ENCODE data around the gene ATP6V1E1. TPM values are rescaled to one million over a fixed set of nuclear protein-coding genes. Genes with fewer than 3 reads are reported as not detected.
"Not testable (repeated sequence)": the region's sequence is repeated elsewhere in the genome, so short reads cannot be mapped to it uniquely, and the experiment has no call there.

The ATP6V1E1 gene
- 10 to 100 TPM; 74.5 to 75.5 TPM for total RNA-seq

DNA sequence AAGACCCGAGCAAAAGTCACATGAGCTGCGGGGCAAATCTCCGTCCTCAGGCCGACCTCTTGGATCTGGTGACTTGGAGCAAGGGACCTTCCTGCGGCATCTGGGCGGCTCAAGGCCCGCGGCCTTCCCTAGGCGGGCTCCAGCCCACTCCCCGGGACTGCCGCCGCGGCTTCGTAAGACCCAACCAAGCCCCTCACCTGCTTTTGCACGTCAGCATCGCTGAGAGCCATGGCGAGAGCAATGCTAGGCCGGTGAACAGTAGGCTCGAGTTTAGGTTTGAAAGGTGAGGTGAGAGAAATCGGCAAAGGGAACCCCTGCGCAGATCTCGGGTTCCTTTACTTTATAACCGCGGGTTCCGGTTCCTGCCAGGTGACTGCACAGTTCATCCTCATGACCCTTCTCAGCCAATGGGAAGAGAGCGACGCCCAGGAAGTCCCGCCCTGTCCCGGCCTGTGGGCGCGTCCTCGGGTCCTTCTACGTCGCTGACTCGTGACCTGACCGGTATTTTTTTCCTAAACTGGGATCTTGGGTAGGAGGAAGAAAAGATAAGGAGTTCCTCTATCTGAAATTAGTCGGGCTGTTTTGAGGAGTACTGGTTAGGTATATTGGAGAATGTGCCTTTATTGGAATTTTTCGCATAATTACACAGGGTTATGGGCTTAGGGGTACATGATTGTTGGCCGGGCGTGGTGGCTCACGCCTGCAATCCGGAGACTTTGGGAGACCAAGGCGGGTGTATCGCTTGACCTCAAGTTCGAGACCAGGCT, at the start of gene ATP6V1E1:
Gene ATP6V1E1, minus strand, starts transcription at position 344 of the 767 bp plus-strand sequence. Its CDS starts 114 bp downstream, at position 230.
- H3K9me3 Mint-ChIP-seq = no peaks in the 10 kb centered on the region
- CTCF ChIA-PET = no interaction called here
- intact Hi-C loops (cut with micrococcal nuclease) = loop anchor here (1.0 to 5.0 kb wide), 5 partner anchors 10 to 470 kb away; partner anchors contain the start of genes BCL2L13, BID, HDHD5 and PEX26

DNA sequence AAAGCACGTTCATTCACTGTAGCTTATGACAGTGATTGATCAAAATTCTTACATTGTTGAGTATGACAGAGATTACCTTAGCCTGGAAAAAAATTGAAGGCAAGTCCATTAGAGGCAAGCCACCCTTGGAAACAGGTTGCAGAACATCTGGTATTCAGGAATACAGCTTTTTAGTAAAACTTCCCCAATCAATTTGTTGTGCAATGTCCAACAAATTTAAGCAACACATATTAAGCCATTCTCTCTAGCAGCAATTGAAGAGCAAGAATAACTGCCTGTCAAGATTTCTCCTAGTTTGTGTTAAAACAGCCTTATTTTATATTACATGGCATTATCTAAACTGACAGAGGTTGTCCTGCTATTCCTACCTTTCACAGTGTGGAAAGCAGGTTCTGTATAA, 47.0 kb upstream of the ATP6V1E1 start:
- Mint-ChIP-seq H3K4me3 (no peak overlapping the region), H3K36me3 (ENCODE audit: low read depth) (peaks cover 4% of the 10 kb centered on the region), H3K27ac (no peak overlapping the region), H3K9me3 (no peaks in the 10 kb centered on the region), H3K4me1 (ENCODE audit: low read depth) (peaks cover 27% of the 10 kb centered on the region), H3K27me3 (ENCODE audit: low read depth) (no peaks in the 10 kb centered on the region)
- CTCF ChIA-PET = interaction anchor here (1.1 kb wide), 1 partner anchor 13 kb away, joined by 3 read pairs; no protein-coding TSS in a partner anchor
- intact Hi-C loops (cut with micrococcal nuclease) = no loop called here
- no peak for DNase-seq

More for the DNA sequence above, at the start of gene ATP6V1E1:
- Mint-ChIP-seq H3K27me3 (ENCODE audit: low read depth) (no peaks in the 10 kb centered on the region), H3K27ac (peak within 1 kb of the TSS; percentile 92), H3K4me3 (peak within 1 kb of the TSS; percentile 98), H3K36me3 (ENCODE audit: low read depth) (peaks cover 5% of the 10 kb centered on the region), H3K4me1 (ENCODE audit: low read depth) (peaks cover 25% of the 10 kb centered on the region)
- DNase-seq = peak; percentile 98

DNA sequence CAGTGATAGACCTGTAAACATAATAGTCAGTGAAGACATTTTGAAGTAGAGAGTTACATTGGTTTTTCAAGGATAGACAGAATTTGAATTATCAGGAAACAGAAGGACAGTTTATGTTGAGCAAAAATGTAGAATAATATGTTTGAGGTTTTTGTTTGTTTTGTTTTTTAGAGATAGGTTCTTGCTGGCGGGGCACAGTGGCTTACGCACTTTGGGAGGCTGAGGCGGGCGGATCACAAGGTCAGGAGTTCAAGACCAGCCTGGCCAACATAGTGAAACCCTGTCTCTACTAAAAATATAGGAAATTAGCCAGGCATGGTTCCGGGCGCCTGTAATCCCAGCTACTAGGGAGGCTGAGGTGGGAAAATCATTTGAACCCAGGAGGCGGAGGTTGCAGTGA, 45.6 kb upstream of the ATP6V1E1 start:
- Mint-ChIP-seq H3K4me3 (no peak overlapping the region), H3K4me1 (ENCODE audit: low read depth) (peaks cover 28% of the 10 kb centered on the region), H3K9me3 (no peaks in the 10 kb centered on the region), H3K27me3 (ENCODE audit: low read depth) (no peaks in the 10 kb centered on the region), H3K36me3 (ENCODE audit: low read depth) (peaks cover 6% of the 10 kb centered on the region), H3K27ac (no peak overlapping the region)
- CTCF ChIA-PET = interaction anchor here (0.6 kb wide), 1 partner anchor 349 kb away, joined by 4 read pairs; no protein-coding TSS in a partner anchor
- DNase-seq = no peak
- intact Hi-C loops (cut with micrococcal nuclease) = no loop called here

DNA sequence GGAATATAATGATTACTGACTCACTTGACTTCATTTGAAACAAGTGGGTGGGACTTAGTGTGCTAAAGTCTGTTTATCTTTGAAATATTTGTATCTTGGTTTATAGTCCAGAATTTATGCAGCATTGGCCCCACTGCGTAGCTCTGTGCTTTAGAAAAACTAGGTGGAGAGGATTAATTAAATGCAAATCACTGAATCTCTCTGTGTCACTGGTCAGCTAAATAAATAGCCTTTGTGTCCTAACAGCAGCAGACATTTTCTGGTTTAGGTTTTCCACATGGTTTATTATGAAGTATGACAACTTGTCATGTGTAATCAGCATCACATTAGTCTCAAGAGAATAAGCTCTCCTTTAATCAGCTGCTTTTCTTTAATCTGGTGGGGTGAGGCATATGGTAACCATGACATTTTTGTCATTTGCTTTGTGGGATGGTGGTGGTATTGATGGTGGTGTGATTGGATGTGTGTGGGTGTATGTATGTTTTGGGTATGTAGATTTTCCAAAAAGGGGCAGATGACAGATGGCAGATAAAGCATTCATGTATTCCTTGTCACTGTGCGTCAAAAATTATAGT, 44.0 kb upstream of the ATP6V1E1 start:
- Mint-ChIP-seq H3K27me3 (ENCODE audit: low read depth) (no peaks in the 10 kb centered on the region), H3K27ac (peak overlapping the region; percentile 26), H3K36me3 (ENCODE audit: low read depth) (peaks cover 7% of the 10 kb centered on the region), H3K9me3 (no peaks in the 10 kb centered on the region), H3K4me3 (no peak overlapping the region), H3K4me1 (ENCODE audit: low read depth) (peaks cover 28% of the 10 kb centered on the region)
- CTCF ChIA-PET = interaction anchor here (0.6 kb wide), 1 partner anchor 304 kb away, joined by 6 read pairs; no protein-coding TSS in a partner anchor
- intact Hi-C loops (cut with micrococcal nuclease) = loop anchor here (2.0 kb wide), 1 partner anchor 34 kb away; no protein-coding TSS in a partner anchor
- DNase-seq = no peak

DNA sequence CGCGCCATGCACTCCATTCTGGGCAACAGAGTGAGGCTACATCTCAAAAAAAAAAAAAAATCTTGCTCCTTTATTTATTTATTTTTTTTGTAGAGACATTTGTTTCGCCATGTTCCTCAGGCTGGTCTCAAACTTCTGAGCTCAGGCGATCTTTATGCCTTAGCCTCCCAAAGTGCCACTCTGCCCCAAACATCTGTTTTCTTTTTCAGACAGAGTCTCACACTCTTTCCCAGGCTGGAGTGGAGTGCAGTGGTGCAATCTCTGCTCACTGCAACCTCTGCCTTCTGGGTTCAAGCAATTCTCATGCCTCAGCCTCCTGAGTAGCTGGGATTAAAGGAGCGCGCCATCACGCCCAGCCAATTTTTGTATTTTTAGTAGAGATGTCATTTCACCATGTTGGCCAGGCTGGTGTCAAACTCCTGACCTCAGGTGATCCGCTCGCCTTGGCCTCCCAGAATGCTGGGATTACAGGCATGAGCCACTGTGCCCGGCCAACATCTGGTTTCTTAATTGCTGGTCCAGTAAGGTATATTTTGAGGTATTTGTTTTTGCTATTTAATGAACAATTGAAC, 43.1 kb upstream of the ATP6V1E1 start:
- H3K9me3 Mint-ChIP-seq; DNase-seq; CTCF ChIA-PET; H3K27me3 Mint-ChIP-seq (ENCODE audit: low read depth); H3K27ac Mint-ChIP-seq; H3K4me3 Mint-ChIP-seq: not testable (repeated sequence)
- H3K4me1 Mint-ChIP-seq (ENCODE audit: low read depth) = peaks cover 28% of the 10 kb centered on the region
- H3K36me3 Mint-ChIP-seq (ENCODE audit: low read depth) = peaks cover 13% of the 10 kb centered on the region
- intact Hi-C loops (cut with micrococcal nuclease) = loop anchor here (2.0 kb wide), 1 partner anchor 35 kb away; no protein-coding TSS in a partner anchor

DNA sequence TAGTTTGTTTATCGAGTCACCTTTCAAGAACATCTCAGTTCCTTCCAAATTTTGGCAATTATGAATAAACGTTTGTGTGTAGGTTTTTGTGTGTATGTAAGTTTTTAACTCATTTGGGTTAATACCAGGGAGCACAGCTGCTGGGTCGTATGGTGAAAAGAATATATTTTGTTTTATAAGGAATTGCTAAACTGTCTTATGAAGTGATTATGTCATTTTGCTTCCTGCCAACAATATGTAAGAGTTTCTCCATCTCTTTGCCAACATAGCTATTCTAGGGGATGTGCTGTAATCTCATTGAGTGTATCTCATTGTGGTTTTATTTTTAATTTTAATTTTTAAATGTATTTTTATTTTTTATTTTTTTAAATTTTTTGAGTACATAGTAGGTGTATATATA, 37.3 kb upstream of the ATP6V1E1 start:
- intact Hi-C loops (cut with micrococcal nuclease) = no loop called here
- CTCF ChIA-PET = no interaction called here
- H3K36me3 Mint-ChIP-seq (ENCODE audit: low read depth) = peaks cover 35% of the 10 kb centered on the region
- H3K9me3 Mint-ChIP-seq = peaks cover 1% of the 10 kb centered on the region
- H3K27me3 Mint-ChIP-seq (ENCODE audit: low read depth) = no peaks in the 10 kb centered on the region
- H3K27ac Mint-ChIP-seq = no peak overlapping the region
- peaks cover 11% of the 10 kb centered on the region for H3K4me1 Mint-ChIP-seq (ENCODE audit: low read depth)
- DNase-seq = no peak
- H3K4me3 Mint-ChIP-seq = no peak overlapping the region

DNA sequence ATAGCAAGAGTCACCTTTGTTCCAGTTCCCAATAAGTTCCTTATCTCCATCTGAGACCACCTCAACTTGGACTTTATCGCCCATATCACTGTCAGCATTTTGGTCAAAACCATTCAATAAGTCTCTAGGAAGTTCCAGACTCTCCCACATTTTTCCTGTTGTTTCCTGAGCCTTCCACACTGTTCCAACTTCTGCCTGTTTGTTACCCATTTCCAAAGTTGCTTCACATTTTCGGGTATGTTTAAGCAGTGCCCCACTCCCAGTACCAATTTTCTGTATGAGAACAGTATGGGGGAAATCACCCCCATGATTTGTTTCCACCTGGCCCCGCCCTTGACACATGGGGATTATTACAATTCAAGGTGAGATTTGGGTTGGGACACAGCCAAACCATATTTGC, 36.7 kb upstream of the ATP6V1E1 start:
- no peak overlapping the region for H3K27ac Mint-ChIP-seq
- DNase-seq = no peak

DNA sequence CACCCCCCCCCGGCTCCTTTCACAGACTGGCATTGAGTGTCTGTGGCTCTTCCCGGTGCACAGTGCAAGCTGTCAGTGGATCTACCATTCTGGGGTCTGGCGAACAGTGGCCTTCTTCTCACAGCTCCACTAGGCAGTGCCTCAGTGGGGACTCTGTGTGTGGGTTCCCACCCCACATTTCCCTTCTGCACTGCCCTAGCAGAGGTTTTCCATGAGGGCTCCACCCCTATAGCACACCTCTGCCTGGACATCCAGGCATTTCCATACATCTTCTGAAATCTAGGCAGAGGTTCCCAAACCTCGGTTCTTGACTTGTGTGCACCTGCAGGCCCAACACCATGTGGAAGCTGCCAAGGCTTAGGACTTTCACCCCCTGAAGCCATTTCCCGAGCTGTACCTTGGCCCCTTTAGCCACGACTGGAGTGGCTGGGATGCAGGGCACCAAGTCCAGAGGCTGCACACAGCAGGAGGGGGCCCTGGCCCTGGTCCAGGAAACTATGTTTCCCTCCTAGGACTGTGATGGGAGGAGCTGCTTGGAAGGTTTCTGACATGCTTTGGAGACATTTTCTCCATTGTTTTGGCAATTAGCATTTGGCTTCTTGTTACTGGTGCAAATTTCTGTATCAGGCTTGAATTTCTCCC, 36.0 kb upstream of the ATP6V1E1 start:
- Mint-ChIP-seq H3K9me3 (peaks cover 1% of the 10 kb centered on the region), H3K27me3 (ENCODE audit: low read depth) (no peaks in the 10 kb centered on the region), H3K4me1 (ENCODE audit: low read depth) (peaks cover 11% of the 10 kb centered on the region), H3K4me3 (no peak overlapping the region), H3K36me3 (ENCODE audit: low read depth) (peaks cover 37% of the 10 kb centered on the region), H3K27ac (no peak overlapping the region)
- intact Hi-C loops (cut with micrococcal nuclease) = no loop called here
- DNase-seq = no peak
- CTCF ChIA-PET = no interaction called here

More for the DNA sequence above, 36.7 kb upstream of the ATP6V1E1 start:
- intact Hi-C loops (cut with micrococcal nuclease) = no loop called here
- peaks cover 11% of the 10 kb centered on the region for H3K4me1 Mint-ChIP-seq (ENCODE audit: low read depth)
- CTCF ChIA-PET = no interaction called here
- no peak overlapping the region for H3K4me3 Mint-ChIP-seq
- H3K27me3 Mint-ChIP-seq (ENCODE audit: low read depth) = no peaks in the 10 kb centered on the region
- H3K9me3 Mint-ChIP-seq = peaks cover 1% of the 10 kb centered on the region
- peaks cover 35% of the 10 kb centered on the region for H3K36me3 Mint-ChIP-seq (ENCODE audit: low read depth)

DNA sequence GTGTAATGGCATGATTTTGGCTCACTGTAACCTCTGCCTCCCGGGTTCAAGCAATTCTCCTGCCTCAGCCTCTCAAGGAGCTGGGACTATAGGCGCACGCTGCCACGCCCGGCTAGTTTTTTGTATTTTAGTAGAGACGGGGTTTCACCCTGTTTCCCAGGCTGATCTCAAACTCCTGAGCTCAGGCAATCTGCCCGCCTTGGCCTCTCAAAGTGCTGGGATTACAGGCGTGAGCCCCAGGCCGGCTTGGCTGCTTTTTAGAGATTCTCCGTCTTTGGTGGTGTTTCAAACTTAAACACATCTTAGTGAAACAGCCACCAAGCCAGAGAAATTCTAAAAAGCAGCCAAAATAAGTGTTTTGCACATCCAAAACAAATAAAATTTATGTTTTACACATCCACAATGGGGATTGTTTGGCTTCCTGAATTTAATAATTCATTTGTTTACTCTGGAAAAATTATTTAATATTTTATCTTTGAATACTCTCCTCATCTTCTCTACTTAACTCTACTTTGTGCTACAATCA, 28.4 kb upstream of the ATP6V1E1 start:
- Mint-ChIP-seq H3K9me3 (peaks cover 1% of the 10 kb centered on the region), H3K4me1 (ENCODE audit: low read depth) (peaks cover 3% of the 10 kb centered on the region), H3K4me3 (no peak overlapping the region), H3K36me3 (ENCODE audit: low read depth) (peaks cover 16% of the 10 kb centered on the region), H3K27me3 (ENCODE audit: low read depth) (no peaks in the 10 kb centered on the region), H3K27ac (no peak overlapping the region)
- CTCF ChIA-PET = no interaction called here
- intact Hi-C loops (cut with micrococcal nuclease) = no loop called here
- DNase-seq = no peak

DNA sequence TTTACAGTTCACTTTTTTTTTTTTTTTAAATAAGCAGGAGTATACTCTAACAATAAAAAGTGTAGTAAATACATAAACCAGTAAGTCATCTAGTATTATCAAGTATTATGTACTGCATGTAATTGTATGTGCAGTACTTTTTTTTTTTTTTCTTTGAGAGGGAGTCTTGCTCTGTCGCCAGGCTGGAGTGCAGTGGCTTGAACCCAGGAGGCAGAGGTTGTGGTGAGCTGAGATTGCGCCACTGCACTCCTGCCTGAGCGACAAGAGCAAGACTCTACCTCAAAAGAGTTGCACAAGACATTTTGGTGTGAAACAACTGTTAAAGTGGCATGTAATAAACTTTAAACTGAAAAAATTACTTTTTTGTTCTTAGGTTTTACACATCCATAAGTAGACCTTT, 26.7 kb upstream of the ATP6V1E1 start:
- H3K4me3 Mint-ChIP-seq = no peak overlapping the region
- peaks cover 3% of the 10 kb centered on the region for H3K4me1 Mint-ChIP-seq (ENCODE audit: low read depth)
- intact Hi-C loops (cut with micrococcal nuclease) = no loop called here
- no peaks in the 10 kb centered on the region for H3K27me3 Mint-ChIP-seq (ENCODE audit: low read depth)
- H3K36me3 Mint-ChIP-seq (ENCODE audit: low read depth) = peaks cover 12% of the 10 kb centered on the region
- CTCF ChIA-PET = no interaction called here
- H3K9me3 Mint-ChIP-seq = no peaks in the 10 kb centered on the region
- DNase-seq = no peak
- H3K27ac Mint-ChIP-seq = no peak overlapping the region

DNA sequence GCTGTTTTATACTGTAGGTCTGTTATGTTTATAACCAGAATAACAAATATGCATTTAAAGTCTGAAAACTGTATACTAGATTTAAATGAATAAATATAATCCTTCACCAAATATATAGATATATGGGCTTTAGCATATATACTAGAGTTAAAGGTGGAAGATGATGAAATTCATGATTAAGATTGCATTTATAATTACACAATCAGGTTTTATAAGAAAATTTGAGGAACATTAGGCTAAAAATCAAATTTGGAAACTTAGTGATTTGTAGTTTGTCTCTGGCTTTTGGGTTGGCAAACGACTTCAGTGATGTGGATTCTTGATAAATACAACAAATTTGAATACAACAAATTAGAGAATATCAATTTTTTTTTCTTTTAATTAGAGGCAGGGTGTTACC, 20.0 kb upstream of the ATP6V1E1 start:
- CTCF ChIA-PET = no interaction called here
- Mint-ChIP-seq H3K27me3 (ENCODE audit: low read depth) (no peaks in the 10 kb centered on the region), H3K4me1 (ENCODE audit: low read depth) (peaks cover 6% of the 10 kb centered on the region), H3K27ac (no peak overlapping the region), H3K4me3 (no peak overlapping the region), H3K9me3 (no peaks in the 10 kb centered on the region), H3K36me3 (ENCODE audit: low read depth) (peaks cover 5% of the 10 kb centered on the region)
- intact Hi-C loops (cut with micrococcal nuclease) = no loop called here
- no peak for DNase-seq

DNA sequence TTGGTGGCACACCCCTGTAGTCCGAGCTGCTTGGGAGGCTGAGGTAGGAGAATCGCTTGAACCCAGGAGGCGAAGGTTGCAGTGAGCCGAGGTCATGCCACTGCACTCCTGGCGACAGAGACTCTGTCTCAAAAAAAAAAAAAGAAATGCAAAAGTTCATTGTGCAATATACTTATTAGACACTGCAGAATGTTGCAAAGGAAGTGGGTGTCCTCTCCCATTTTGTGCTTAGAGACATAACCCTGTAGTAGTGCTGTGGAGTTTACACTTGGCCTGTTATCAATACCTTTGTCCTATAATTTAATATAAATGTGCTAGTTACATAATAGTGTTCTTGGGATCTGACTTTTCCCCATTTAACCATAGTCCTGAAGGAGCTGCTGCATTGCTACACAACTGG, 19.4 kb upstream of the ATP6V1E1 start:
- Mint-ChIP-seq H3K9me3 (no peaks in the 10 kb centered on the region), H3K4me1 (ENCODE audit: low read depth) (peaks cover 3% of the 10 kb centered on the region), H3K36me3 (ENCODE audit: low read depth) (peaks cover 2% of the 10 kb centered on the region), H3K27ac (no peak overlapping the region), H3K4me3 (no peak overlapping the region), H3K27me3 (ENCODE audit: low read depth) (no peaks in the 10 kb centered on the region)
- CTCF ChIA-PET = interaction anchor here (0.7 kb wide), 1 partner anchor 315 kb away, joined by 3 read pairs; no protein-coding TSS in a partner anchor
- DNase-seq = no peak
- intact Hi-C loops (cut with micrococcal nuclease) = no loop called here
